ENCODE results near the gene SBNO2. TPM values are rescaled to one million over a fixed set of nuclear protein-coding genes. Genes with fewer than 3 reads are reported as not detected.

The SBNO2 gene
- polyA plus RNA-seq, 3 donors = 0.71 to 75.0 (median 2.6) TPM

GRCh38 chr19:1076046-1076386 is 98.1 kb downstream of the SBNO2 start:
- Mint-ChIP-seq H3K27me3 (ENCODE audit: low read depth in 3 of 3) (peaks cover 0 to 1% (median 0%) of the 10 kb centered on the region in 3 donors), H3K9me3 (no peaks in the 10 kb centered on the region), H3K4me3 (no peak overlapping the region), H3K4me1 (peaks cover 56% of the 10 kb centered on the region), H3K27ac (peak overlapping the region; percentile 6 to 87 (median 74)), H3K36me3 (peaks cover 52 to 87% of the 10 kb centered on the region in 2 donors)
- peaks cover 61 to 78% of the 10 kb centered on the region in 2 donors for H3K4me1 ChIP-seq (ENCODE audit: control insufficient read depth in 1 of 2, insufficient read depth in 2 of 2, low read length in 2 of 2)
- peaks cover 76 to 77% of the 10 kb centered on the region in 2 donors for H3K36me3 ChIP-seq (replicated peaks in 1 of 2; ENCODE audit: control insufficient read depth in 1 of 2, insufficient read depth in 2 of 2, low read length in 2 of 2)
- H4K20me1 ChIP-seq (ENCODE audit: insufficient read depth, low read length) = peaks cover 96% of the 10 kb centered on the region
- no peak overlapping the region for H3K4me3 ChIP-seq (replicated peaks in 1 of 3; ENCODE audit: low read depth in 2 of 3, low read length in 3 of 3)
- no peaks in the 10 kb centered on the region for H3K9me3 ChIP-seq (replicated peaks in 1 of 2; ENCODE audit: control insufficient read depth in 1 of 2, insufficient read depth in 1 of 2, low read length in 2 of 2)
- peak overlapping the region; percentile 73 for H3K4me2 ChIP-seq (replicated peaks; ENCODE audit: extremely low read depth, low read length, poor library complexity, severe bottlenecking)
- TF ChIP-seq CTCF (IDR thresholded peaks at IDR 0.05) = no peak
- no peak overlapping the region for H2AFZ ChIP-seq (ENCODE audit: insufficient read depth, low read depth, low read length, poor library complexity, severe bottlenecking)
- no peak for DNase-seq
- H3K79me2 ChIP-seq (ENCODE audit: insufficient read depth, low read length) = peaks cover 94% of the 10 kb centered on the region
- peak overlapping the region in 1 of 2 donors; percentile 83 for H3K27ac ChIP-seq (ENCODE audit: low read depth in 1 of 2, low read length in 2 of 2)
- WGBS (ENCODE audit: insufficient coverage) = 91% methylated on average over 2 of the region's 4 CpGs
- H3K27me3 ChIP-seq (ENCODE audit: control insufficient read depth in 2 of 2, insufficient read depth in 2 of 2, low read length in 2 of 2) = no peaks in the 10 kb centered on the region
- intact Hi-C loops (cut with micrococcal nuclease) = loop anchor here in 1 of 2 donors (5.0 kb wide), 1 partner anchor 34 kb away; the partner anchor contains the start of gene ABCA7
- no peak overlapping the region for H3K9ac ChIP-seq (ENCODE audit: insufficient read depth, low read length, poor library complexity, severe bottlenecking)

- Mint-ChIP-seq H3K27ac (peak overlapping the region in 6 of 7 donors; percentile 6 to 87 (median 60)), H3K36me3 (peaks cover 43 to 84% of the 10 kb centered on the region in 2 donors), H3K9me3 (no peaks in the 10 kb centered on the region), H3K4me3 (peak overlapping the region in 1 of 2 donors; percentile 39), H3K4me1 (peaks cover 57% of the 10 kb centered on the region), H3K27me3 (ENCODE audit: low read depth in 3 of 3) (peaks cover 0 to 1% (median 0%) of the 10 kb centered on the region in 3 donors)
- H3K4me2 ChIP-seq (replicated peaks; ENCODE audit: extremely low read depth, low read length, poor library complexity, severe bottlenecking) = peak overlapping the region; percentile 73
- H3K4me1 ChIP-seq (ENCODE audit: control insufficient read depth in 1 of 2, insufficient read depth in 2 of 2, low read length in 2 of 2) = peaks cover 66 to 80% of the 10 kb centered on the region in 2 donors
- H3K79me2 ChIP-seq (ENCODE audit: insufficient read depth, low read length) = peaks cover 94% of the 10 kb centered on the region
- H3K9me3 ChIP-seq (replicated peaks in 1 of 2; ENCODE audit: control insufficient read depth in 1 of 2, insufficient read depth in 1 of 2, low read length in 2 of 2) = no peaks in the 10 kb centered on the region
- peak overlapping the region; percentile 8 for H3K9ac ChIP-seq (ENCODE audit: insufficient read depth, low read length, poor library complexity, severe bottlenecking)
- 8% methylated on average over 42 of the region's 54 CpGs for WGBS (ENCODE audit: insufficient coverage)
- intact Hi-C loops (cut with micrococcal nuclease) = loop anchor here (5.0 kb wide), 2 partner anchors 32 to 37 kb away; partner anchors contain the start of gene ABCA7 (in 1 of the 2)
- DNase-seq = peak; percentile 87 to 92 (median 88)
- peaks cover 68 to 75% of the 10 kb centered on the region in 2 donors for H3K36me3 ChIP-seq (replicated peaks in 1 of 2; ENCODE audit: control insufficient read depth in 1 of 2, insufficient read depth in 2 of 2, low read length in 2 of 2)
- H3K4me3 ChIP-seq (replicated peaks in 1 of 3; ENCODE audit: low read depth in 2 of 3, low read length in 3 of 3) = peak overlapping the region in 2 of 3 experiments; percentile 20 to 63
- no peaks in the 10 kb centered on the region for H3K27me3 ChIP-seq (ENCODE audit: control insufficient read depth in 2 of 2, insufficient read depth in 2 of 2, low read length in 2 of 2)
- H2AFZ ChIP-seq (ENCODE audit: insufficient read depth, low read depth, low read length, poor library complexity, severe bottlenecking) = no peak overlapping the region
- peaks cover 95% of the 10 kb centered on the region for H4K20me1 ChIP-seq (ENCODE audit: insufficient read depth, low read length)
- peak overlapping the region; percentile 33 to 36 for H3K27ac ChIP-seq (ENCODE audit: low read depth in 1 of 2, low read length in 2 of 2)
- no peak for TF ChIP-seq CTCF (IDR thresholded peaks at IDR 0.05)
Measured at GRCh38 chr19:1074544-1075283, 99.4 kb downstream of the SBNO2 start.
